Activated CD4-positive, alpha-beta T cell treated with anti-CD3 and anti-CD28 coated beads, Interleukin-2, amount 10 ng/mL, durations not matched to agents 7 days and 5 days (primary cell): Measurements from ENCODE around the gene AHCYL2. TPM values are rescaled to one million over a fixed set of nuclear protein-coding genes. Genes with fewer than 3 reads are reported as not detected.
"Not testable (repeated sequence)": the region's sequence is repeated elsewhere in the genome, so short reads cannot be mapped to it uniquely, and the experiment has no call there.

Experiments
- CTCF ChIA-PET: fragments of 350-600 bp; sonication (Branson Sonifier 250); formaldehyde crosslinking; loops from one replicate; lab custom pipeline; 2021; ENCODE audit warnings: antibody characterized with exemption; lab: Charles Lee
- POLR2A ChIA-PET: fragments of 350-600 bp; sonication (Branson Sonifier 250); formaldehyde crosslinking; loops from one replicate; lab custom pipeline; 2021; ENCODE audit warnings: antibody characterized with exemption; lab: Charles Lee
- DNase-seq: peaks from one replicate; pipeline ENCODE4 v3.0.0-alpha.2; 2020
- H3K27ac Mint-ChIP-seq: one replicate; pipeline ENCODE4 v1.8.0; 2021; ENCODE audit warnings: mild to moderate bottlenecking, moderate library complexity, mixed read lengths
- H3K27me3 Mint-ChIP-seq: one replicate; pipeline ENCODE4 v1.8.0; 2021; ENCODE audit warnings: mixed read lengths
- H3K36me3 Mint-ChIP-seq: one replicate; pipeline ENCODE4 v1.8.0; 2021; ENCODE audit warnings: low read depth, mixed read lengths
- H3K4me1 Mint-ChIP-seq: one replicate; pipeline ENCODE4 v1.8.0; 2021; ENCODE audit warnings: mixed read lengths
- H3K4me3 Mint-ChIP-seq: one replicate; pipeline ENCODE4 v1.8.0; 2021; ENCODE audit warnings: mild to moderate bottlenecking, moderate library complexity, mixed read lengths
- H3K9me3 Mint-ChIP-seq: one replicate; pipeline ENCODE4 v1.8.0; 2021; ENCODE audit warnings: mixed read lengths
- total RNA-seq, 2 experiments: library from RNA; stranded (reverse); gene quantifications; one replicate each; pipeline ENCODE4 v1.2.3, GENCODE V29; 2021

AHCYL2 gene
- total RNA-seq, 2 experiments from 2014 or later, result 9.7 to 11.4 TPM

- POLR2A ChIA-PET, result no interaction called here
- H3K27ac Mint-ChIP-seq, result no peak overlapping the region
- DNase-seq, result no peak
- H3K4me1 Mint-ChIP-seq, result no peaks in the 10 kb centered on the region
- peaks cover 14% of the 10 kb centered on the region for H3K36me3 Mint-ChIP-seq
- H3K4me3 Mint-ChIP-seq, result no peak overlapping the region
- H3K27me3 Mint-ChIP-seq, result no peaks in the 10 kb centered on the region
- CTCF ChIA-PET, result no interaction called here
- peaks cover 11% of the 10 kb centered on the region for H3K9me3 Mint-ChIP-seq
Observed at GRCh38 chr7:129327076-129327475, 102.2 kb downstream of the AHCYL2 start.

- no peak for DNase-seq
- ChIA-PET POLR2A (no interaction called here), CTCF (interaction anchor here (1.6 kb wide), 1 partner anchor 11 kb away, joined by 5 read pairs; no protein-coding TSS in a partner anchor)
- H3K4me1 Mint-ChIP-seq, result no peaks in the 10 kb centered on the region
- H3K27ac Mint-ChIP-seq, result no peak overlapping the region
- no peaks in the 10 kb centered on the region for H3K36me3 Mint-ChIP-seq
- H3K9me3 Mint-ChIP-seq, result no peaks in the 10 kb centered on the region
- H3K27me3 Mint-ChIP-seq, result no peaks in the 10 kb centered on the region
- no peak overlapping the region for H3K4me3 Mint-ChIP-seq
Observed at GRCh38 chr7:129332254-129333035, 107.6 kb downstream of the AHCYL2 start.

- Mint-ChIP-seq H3K9me3 (no peaks in the 10 kb centered on the region), H3K36me3 (no peaks in the 10 kb centered on the region), H3K27me3 (no peaks in the 10 kb centered on the region), H3K4me3 (no peak overlapping the region), H3K27ac (no peak overlapping the region), H3K4me1 (no peaks in the 10 kb centered on the region)
- no peak for DNase-seq
- CTCF ChIA-PET, result interaction anchor here (0.7 kb wide), 1 partner anchor 170 kb away, joined by 3 read pairs; no protein-coding TSS in a partner anchor
- POLR2A ChIA-PET, result no interaction called here
Observed at GRCh38 chr7:129334473-129334872, 109.6 kb downstream of the AHCYL2 start.

- no peak for DNase-seq
- H3K27ac Mint-ChIP-seq, result no peak overlapping the region
- no peaks in the 10 kb centered on the region for H3K36me3 Mint-ChIP-seq
- no peaks in the 10 kb centered on the region for H3K27me3 Mint-ChIP-seq
- ChIA-PET POLR2A (no interaction called here), CTCF (no interaction called here)
- H3K4me1 Mint-ChIP-seq, result peaks cover 18% of the 10 kb centered on the region
- H3K4me3 Mint-ChIP-seq, result no peak overlapping the region
- H3K9me3 Mint-ChIP-seq, result no peaks in the 10 kb centered on the region
Observed at GRCh38 chr7:129338450-129338849, 113.6 kb downstream of the AHCYL2 start.

GRCh38 chr7:129341212-129341611 is 116.4 kb downstream of the AHCYL2 start:
- POLR2A ChIA-PET, result no interaction called here
- no peak overlapping the region for H3K4me3 Mint-ChIP-seq
- CTCF ChIA-PET, result no interaction called here
- H3K36me3 Mint-ChIP-seq, result no peaks in the 10 kb centered on the region
- H3K27ac Mint-ChIP-seq, result no peak overlapping the region
- H3K4me1 Mint-ChIP-seq, result peaks cover 40% of the 10 kb centered on the region
- no peak for DNase-seq
- no peaks in the 10 kb centered on the region for H3K27me3 Mint-ChIP-seq
- H3K9me3 Mint-ChIP-seq, result no peaks in the 10 kb centered on the region

GRCh38 chr7:129341816-129342806 is 117.3 kb downstream of the AHCYL2 start:
- POLR2A ChIA-PET, result no interaction called here
- H3K27me3 Mint-ChIP-seq, result no peaks in the 10 kb centered on the region
- H3K36me3 Mint-ChIP-seq, result no peaks in the 10 kb centered on the region
- no peak for DNase-seq
- no peak overlapping the region for H3K27ac Mint-ChIP-seq
- no peak overlapping the region for H3K4me3 Mint-ChIP-seq
- CTCF ChIA-PET, result interaction anchor here (0.6 to 1.7 kb wide), 12 partner anchors 10 to 195 kb away, joined by 3 to 8 read pairs (median 4); no protein-coding TSS in a partner anchor
- peaks cover 40% of the 10 kb centered on the region for H3K4me1 Mint-ChIP-seq
- no peaks in the 10 kb centered on the region for H3K9me3 Mint-ChIP-seq

- peak; percentile 44 for DNase-seq
- Mint-ChIP-seq H3K27ac (no peak overlapping the region), H3K27me3 (no peaks in the 10 kb centered on the region)
Observed at GRCh38 chr7:129343099-129343700, 118.4 kb downstream of the AHCYL2 start.

GRCh38 chr7:129347330-129347729 is 122.5 kb downstream of the AHCYL2 start:
- no peaks in the 10 kb centered on the region for H3K27me3 Mint-ChIP-seq
- POLR2A ChIA-PET, result interaction anchor here (0.6 kb wide), 1 partner anchor 12 kb away, joined by 24 read pairs; no protein-coding TSS in a partner anchor

More at GRCh38 chr7:129343099-129343700, 118.4 kb downstream of the AHCYL2 start:
- Mint-ChIP-seq H3K9me3 (no peaks in the 10 kb centered on the region), H3K4me3 (no peak overlapping the region), H3K36me3 (no peaks in the 10 kb centered on the region), H3K4me1 (peaks cover 40% of the 10 kb centered on the region)
- CTCF ChIA-PET, result interaction anchor here (0.6 to 1.7 kb wide), 13 partner anchors 9 to 196 kb away, joined by 3 to 8 read pairs (median 4); no protein-coding TSS in a partner anchor
- POLR2A ChIA-PET, result no interaction called here

GRCh38 chr7:129348023-129348740 is 123.4 kb downstream of the AHCYL2 start:
- no peak for DNase-seq
- ChIA-PET CTCF (interaction anchor here (1.8 kb wide), 1 partner anchor 19 kb away, joined by 7 read pairs; no protein-coding TSS in a partner anchor), POLR2A (no interaction called here)
- no peaks in the 10 kb centered on the region for H3K9me3 Mint-ChIP-seq
- H3K27ac Mint-ChIP-seq, result no peak overlapping the region
- H3K36me3 Mint-ChIP-seq, result no peaks in the 10 kb centered on the region
- H3K27me3 Mint-ChIP-seq, result no peaks in the 10 kb centered on the region
- peaks cover 27% of the 10 kb centered on the region for H3K4me1 Mint-ChIP-seq
- H3K4me3 Mint-ChIP-seq, result no peak overlapping the region

More at GRCh38 chr7:129347330-129347729, 122.5 kb downstream of the AHCYL2 start:
- no peak overlapping the region for H3K27ac Mint-ChIP-seq
- DNase-seq, result no peak
- CTCF ChIA-PET, result interaction anchor here (1.8 kb wide), 1 partner anchor 20 kb away, joined by 7 read pairs; no protein-coding TSS in a partner anchor
- no peaks in the 10 kb centered on the region for H3K9me3 Mint-ChIP-seq
- H3K4me3 Mint-ChIP-seq, result no peak overlapping the region
- H3K36me3 Mint-ChIP-seq, result no peaks in the 10 kb centered on the region
- H3K4me1 Mint-ChIP-seq, result peaks cover 28% of the 10 kb centered on the region

GRCh38 chr7:129351320-129351719 is 126.5 kb downstream of the AHCYL2 start:
- Mint-ChIP-seq H3K27ac (no peak overlapping the region), H3K4me1 (peaks cover 1% of the 10 kb centered on the region), H3K4me3 (no peak overlapping the region), H3K9me3 (no peaks in the 10 kb centered on the region), H3K27me3 (no peaks in the 10 kb centered on the region), H3K36me3 (no peaks in the 10 kb centered on the region)
- DNase-seq, result no peak
- ChIA-PET POLR2A (no interaction called here), CTCF (interaction anchor here (2.1 kb wide), 1 partner anchor 8 kb away, joined by 5 read pairs; no protein-coding TSS in a partner anchor)

GRCh38 chr7:129353104-129353503 is 128.3 kb downstream of the AHCYL2 start:
- POLR2A ChIA-PET, H3K36me3 Mint-ChIP-seq, DNase-seq, H3K9me3 Mint-ChIP-seq, H3K4me1 Mint-ChIP-seq, H3K27me3 Mint-ChIP-seq, H3K4me3 Mint-ChIP-seq, H3K27ac Mint-ChIP-seq: not testable (repeated sequence)
- CTCF ChIA-PET, result interaction anchor here (1.6 to 2.1 kb wide), 2 partner anchors 10 to 15 kb away, joined by 5 read pairs; no protein-coding TSS in a partner anchor
